ENCODE results near the gene EVC.

EVC gene

DNA sequence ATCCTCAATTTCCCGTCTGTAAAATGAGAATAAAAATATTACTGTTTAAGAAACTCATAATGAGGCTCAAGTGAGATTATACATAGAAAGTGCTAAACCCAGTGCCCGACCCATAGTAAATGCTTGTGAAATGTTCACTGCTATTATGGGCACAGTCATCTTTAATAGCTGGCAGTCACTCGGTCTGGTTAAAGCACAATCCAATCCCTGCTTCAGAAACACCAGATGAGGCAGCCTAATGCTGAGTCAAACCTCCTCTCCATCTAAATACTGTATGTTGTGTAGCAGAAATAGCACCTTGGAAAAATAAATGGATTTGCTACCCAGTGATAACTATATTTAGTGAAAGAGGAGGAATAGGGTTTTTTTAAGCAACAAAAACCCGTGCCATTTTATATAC, 17.1 kb upstream of the EVC start:
- Histone ChIP-seq H3K4me1 (no peaks in the 10 kb centered on the region), H3K9me3 (no peaks in the 10 kb centered on the region), H3K27me3 (no peaks in the 10 kb centered on the region), H3K4me3 (ENCODE audit: low read depth, low read length) (no peak overlapping the region), H3K36me3 (no peaks in the 10 kb centered on the region)
- no peak for TF ChIP-seq CTCF (IDR thresholded peaks at IDR 0.05; ENCODE audit: low read depth, low read length)
- no peak for DNase-seq

GRCh38 chr4:5696341-5696740, 14.7 kb upstream of the EVC start:
- no peak for DNase-seq
- H3K9me3 ChIP-seq: no peaks in the 10 kb centered on the region
- TF ChIP-seq CTCF (IDR thresholded peaks at IDR 0.05; ENCODE audit: low read depth, low read length): no peak
- no peaks in the 10 kb centered on the region for H3K36me3 ChIP-seq
- H3K4me3 ChIP-seq (ENCODE audit: low read depth, low read length): no peak overlapping the region
- H3K4me1 ChIP-seq: no peaks in the 10 kb centered on the region
- H3K27me3 ChIP-seq: no peaks in the 10 kb centered on the region

- no peaks in the 10 kb centered on the region for H3K36me3 ChIP-seq
- H3K9me3 ChIP-seq: no peaks in the 10 kb centered on the region
- DNase-seq: no peak
- no peak overlapping the region for H3K4me3 ChIP-seq (ENCODE audit: low read depth, low read length)
- H3K27me3 ChIP-seq: no peaks in the 10 kb centered on the region
- TF ChIP-seq CTCF (IDR thresholded peaks at IDR 0.05; ENCODE audit: low read depth, low read length): no peak
- no peaks in the 10 kb centered on the region for H3K4me1 ChIP-seq
Observed at GRCh38 chr4:5700459-5700858, 10.5 kb upstream of the EVC start.

GRCh38 chr4:5701971-5702370, 9.0 kb upstream of the EVC start:
- no peaks in the 10 kb centered on the region for H3K36me3 ChIP-seq
- TF ChIP-seq CTCF (IDR thresholded peaks at IDR 0.05; ENCODE audit: low read depth, low read length): no peak
- peaks cover 3% of the 10 kb centered on the region; the same call in 1 of the 2 replicates for H3K9me3 ChIP-seq
- H3K4me1 ChIP-seq: no peaks in the 10 kb centered on the region
- no peak overlapping the region for H3K4me3 ChIP-seq (ENCODE audit: low read depth, low read length)
- DNase-seq: no peak
- no peaks in the 10 kb centered on the region for H3K27me3 ChIP-seq

- H3K36me3 ChIP-seq: no peaks in the 10 kb centered on the region
- no peaks in the 10 kb centered on the region for H3K4me1 ChIP-seq
- H3K4me3 ChIP-seq (ENCODE audit: low read depth, low read length): no peak overlapping the region
- TF ChIP-seq CTCF (IDR thresholded peaks at IDR 0.05; ENCODE audit: low read depth, low read length): no peak
- no peak for DNase-seq
- H3K27me3 ChIP-seq: peaks cover 13% of the 10 kb centered on the region
- H3K9me3 ChIP-seq: peaks cover 3% of the 10 kb centered on the region; the same call in 1 of the 2 replicates
Observed at GRCh38 chr4:5703831-5704230, 7.2 kb upstream of the EVC start.

DNA sequence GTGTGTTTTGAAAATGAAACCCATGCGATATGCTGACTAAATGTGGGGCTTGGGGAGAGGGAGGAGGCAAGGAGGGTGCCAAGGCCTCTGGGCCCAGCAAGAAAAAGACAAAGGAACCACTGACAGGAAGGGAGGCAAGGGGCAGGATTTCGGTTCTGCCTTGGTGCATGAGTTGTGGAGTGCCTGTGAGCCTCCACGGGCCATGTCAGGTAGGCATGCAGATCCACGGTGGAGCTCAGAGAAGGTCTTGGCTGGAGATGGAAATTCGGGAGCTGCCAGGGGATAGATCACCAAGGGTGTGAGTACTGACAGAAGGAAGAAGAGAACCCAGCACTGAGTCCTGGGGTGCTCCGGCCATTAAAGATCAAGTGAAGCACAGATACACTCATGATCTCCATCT, 6.7 kb upstream of the EVC start:
- Histone ChIP-seq H3K9me3 (peaks cover 3% of the 10 kb centered on the region; the same call in 1 of the 2 replicates), H3K27me3 (peaks cover 17% of the 10 kb centered on the region), H3K36me3 (no peaks in the 10 kb centered on the region), H3K4me1 (no peaks in the 10 kb centered on the region), H3K4me3 (ENCODE audit: low read depth, low read length) (no peak overlapping the region)
- no peak for DNase-seq
- no peak for TF ChIP-seq CTCF (IDR thresholded peaks at IDR 0.05; ENCODE audit: low read depth, low read length)
